KMS-11 (cell line): ENCODE results near the gene MAN2A1.
"Not testable (repeated sequence)": the region's sequence is repeated elsewhere in the genome, so short reads cannot be mapped to it uniquely, and the experiment has no call there.

Experiments
- H2AFZ ChIP-seq: fragments of 200-600 bp; sonication (generic); 2 replicates; pipeline ENCODE4 v1.6.1; 2016; ENCODE audit warnings: antibody characterized with exemption, mixed run types, low read depth
- H3K27ac ChIP-seq: fragments of 200-600 bp; sonication (generic); 2 replicates; pipeline ENCODE4 v1.6.1; 2016; ENCODE audit warnings: mild to moderate bottlenecking, mixed run types
- H3K27me3 ChIP-seq: fragments of 200-600 bp; sonication (generic); 2 replicates; pipeline ENCODE4 v1.6.1; 2017; ENCODE audit warnings: mild to moderate bottlenecking, low read depth, mixed run types, moderate library complexity; ENCODE audit not compliant: insufficient read depth
- H3K36me3 ChIP-seq: fragments of 200-600 bp; sonication (generic); 2 replicates; pipeline ENCODE4 v1.6.1; 2017; ENCODE audit warnings: mild to moderate bottlenecking, mixed run types; ENCODE audit not compliant: insufficient read depth
- H3K4me1 ChIP-seq: fragments of 200-600 bp; sonication (generic); 2 replicates; pipeline ENCODE4 v1.6.1; 2016; ENCODE audit warnings: mild to moderate bottlenecking, low read depth, mixed run types; ENCODE audit not compliant: poor library complexity, severe bottlenecking
- H3K4me2 ChIP-seq: fragments of 200-600 bp; sonication (generic); 2 replicates; pipeline ENCODE4 v1.7.0; 2016; ENCODE audit warnings: mild to moderate bottlenecking, mixed run types
- H3K4me3 ChIP-seq: fragments of 200-600 bp; sonication (generic); IDR thresholded peaks from 2 replicates; pipeline ENCODE4 v1.6.1; 2017; ENCODE audit warnings: low read depth, low read length, mixed read lengths; ENCODE audit not compliant: insufficient read depth
- H3K79me2 ChIP-seq: fragments of 200-600 bp; sonication (generic); 2 replicates; pipeline ENCODE4 v1.6.1; 2016; ENCODE audit warnings: low read depth, mixed run types; ENCODE audit not compliant: insufficient read depth
- H3K9ac ChIP-seq: fragments of 200-600 bp; sonication (generic); 2 replicates; pipeline ENCODE4 v1.6.1; 2016; ENCODE audit warnings: mild to moderate bottlenecking, mixed run types
- H4K20me1 ChIP-seq: fragments of 200-600 bp; sonication (generic); 2 replicates; pipeline ENCODE4 v1.6.1; 2016; ENCODE audit warnings: mild to moderate bottlenecking, mixed run types; ENCODE audit not compliant: insufficient read depth
- TF ChIP-seq, protein P1 (sequence below): fragments of 200-600 bp; sonication (generic); conservative IDR thresholded peaks from 2 replicates; pipeline ENCODE4 v1.6.1; 2017; ENCODE audit warnings: low read depth, mild to moderate bottlenecking, antibody characterized with exemption, low read length, moderate library complexity, mixed read lengths

Gene MAN2A1

DNA sequence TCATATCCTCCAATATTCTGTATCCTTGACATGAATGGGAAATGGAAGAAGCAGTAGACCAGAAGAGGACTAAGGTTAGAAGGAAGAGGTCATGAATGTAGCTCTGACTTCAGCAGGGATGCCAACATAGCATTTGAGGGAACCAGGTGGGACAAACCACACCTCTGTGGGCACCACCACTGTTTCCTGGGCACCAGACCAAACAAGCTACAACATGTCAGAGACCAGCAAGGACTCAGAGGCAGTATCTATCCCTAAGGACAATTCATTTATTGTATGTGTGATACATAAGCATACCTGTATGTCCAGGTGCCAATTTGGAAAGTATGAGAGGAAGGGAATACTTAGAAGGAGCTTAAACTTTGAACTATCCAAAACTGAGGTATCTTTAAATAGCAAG is 192.8 kb downstream of the MAN2A1 start:
- H3K4me1 ChIP-seq: no peaks in the 10 kb centered on the region
- H3K27me3 ChIP-seq: no peaks in the 10 kb centered on the region
- H3K4me3 ChIP-seq: no peak overlapping the region
- H3K79me2 ChIP-seq: no peaks in the 10 kb centered on the region
- no peak overlapping the region for H3K9ac ChIP-seq
- H3K36me3 ChIP-seq: no peaks in the 10 kb centered on the region
- TF ChIP-seq, protein P1, sequence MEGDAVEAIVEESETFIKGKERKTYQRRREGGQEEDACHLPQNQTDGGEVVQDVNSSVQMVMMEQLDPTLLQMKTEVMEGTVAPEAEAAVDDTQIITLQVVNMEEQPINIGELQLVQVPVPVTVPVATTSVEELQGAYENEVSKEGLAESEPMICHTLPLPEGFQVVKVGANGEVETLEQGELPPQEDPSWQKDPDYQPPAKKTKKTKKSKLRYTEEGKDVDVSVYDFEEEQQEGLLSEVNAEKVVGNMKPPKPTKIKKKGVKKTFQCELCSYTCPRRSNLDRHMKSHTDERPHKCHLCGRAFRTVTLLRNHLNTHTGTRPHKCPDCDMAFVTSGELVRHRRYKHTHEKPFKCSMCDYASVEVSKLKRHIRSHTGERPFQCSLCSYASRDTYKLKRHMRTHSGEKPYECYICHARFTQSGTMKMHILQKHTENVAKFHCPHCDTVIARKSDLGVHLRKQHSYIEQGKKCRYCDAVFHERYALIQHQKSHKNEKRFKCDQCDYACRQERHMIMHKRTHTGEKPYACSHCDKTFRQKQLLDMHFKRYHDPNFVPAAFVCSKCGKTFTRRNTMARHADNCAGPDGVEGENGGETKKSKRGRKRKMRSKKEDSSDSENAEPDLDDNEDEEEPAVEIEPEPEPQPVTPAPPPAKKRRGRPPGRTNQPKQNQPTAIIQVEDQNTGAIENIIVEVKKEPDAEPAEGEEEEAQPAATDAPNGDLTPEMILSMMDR: no peak
- H2AFZ ChIP-seq: no peak overlapping the region
- no peak overlapping the region for H3K27ac ChIP-seq
- H4K20me1 ChIP-seq: no peaks in the 10 kb centered on the region
- H3K4me2 ChIP-seq: no peak overlapping the region

DNA sequence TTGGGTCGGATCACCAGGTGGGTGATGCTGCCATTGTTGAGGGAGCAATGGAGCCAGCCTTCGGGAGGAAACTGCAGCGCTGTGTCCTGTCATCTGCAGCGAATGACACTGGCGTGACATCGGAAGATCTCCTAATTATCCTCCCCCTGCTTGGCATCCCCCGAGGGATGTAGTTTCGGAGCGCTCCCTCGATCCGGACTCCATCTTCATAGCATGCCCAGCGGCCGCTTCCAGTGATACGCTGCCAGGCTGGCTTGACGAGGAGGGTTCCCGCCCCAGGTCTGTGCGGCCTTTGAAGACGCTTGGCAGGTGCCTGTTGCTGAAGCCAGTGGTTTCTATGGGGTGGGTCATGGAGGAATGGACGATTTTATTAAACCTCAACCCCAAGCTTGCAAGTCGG is 194.9 kb downstream of the MAN2A1 start:
- Histone ChIP-seq H3K4me1 (no peaks in the 10 kb centered on the region), H3K27me3 (no peaks in the 10 kb centered on the region), H3K4me3 (no peak overlapping the region), H3K36me3 (no peaks in the 10 kb centered on the region), H3K79me2 (no peaks in the 10 kb centered on the region), H2AFZ (no peak overlapping the region), H4K20me1 (no peaks in the 10 kb centered on the region), H3K4me2 (no peak overlapping the region), H3K27ac (no peak overlapping the region), H3K9ac (no peak overlapping the region)
- TF ChIP-seq, protein P1: no peak

DNA sequence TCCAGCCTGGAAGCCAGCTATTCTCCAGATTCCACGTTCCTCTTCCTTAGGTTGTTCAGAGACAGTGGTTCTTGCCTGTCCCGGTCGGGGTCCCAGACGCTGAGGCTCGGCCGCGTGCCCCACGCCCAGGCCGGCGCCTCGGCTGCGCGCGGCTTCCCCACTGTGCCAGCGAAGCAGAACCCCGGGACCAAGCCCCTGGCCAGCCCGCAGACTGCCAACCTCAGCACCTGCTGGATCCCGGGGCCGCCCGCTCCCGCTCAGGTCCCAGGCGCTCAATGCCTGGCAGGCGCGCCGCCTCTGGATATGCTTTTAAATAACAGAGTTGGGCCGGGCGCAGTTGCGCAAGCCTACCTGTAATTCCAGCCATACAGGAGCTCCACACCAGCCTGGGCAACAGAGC is 195.5 kb downstream of the MAN2A1 start:
- no peaks in the 10 kb centered on the region for H4K20me1 ChIP-seq
- no peak overlapping the region for H3K9ac ChIP-seq
- H3K27ac ChIP-seq: no peak overlapping the region
- no peaks in the 10 kb centered on the region for H3K27me3 ChIP-seq
- no peak overlapping the region for H2AFZ ChIP-seq
- no peak overlapping the region for H3K4me3 ChIP-seq
- no peaks in the 10 kb centered on the region for H3K79me2 ChIP-seq
- TF ChIP-seq, protein P1: no peak
- no peaks in the 10 kb centered on the region for H3K36me3 ChIP-seq
- no peaks in the 10 kb centered on the region for H3K4me1 ChIP-seq
- H3K4me2 ChIP-seq: no peak overlapping the region

DNA sequence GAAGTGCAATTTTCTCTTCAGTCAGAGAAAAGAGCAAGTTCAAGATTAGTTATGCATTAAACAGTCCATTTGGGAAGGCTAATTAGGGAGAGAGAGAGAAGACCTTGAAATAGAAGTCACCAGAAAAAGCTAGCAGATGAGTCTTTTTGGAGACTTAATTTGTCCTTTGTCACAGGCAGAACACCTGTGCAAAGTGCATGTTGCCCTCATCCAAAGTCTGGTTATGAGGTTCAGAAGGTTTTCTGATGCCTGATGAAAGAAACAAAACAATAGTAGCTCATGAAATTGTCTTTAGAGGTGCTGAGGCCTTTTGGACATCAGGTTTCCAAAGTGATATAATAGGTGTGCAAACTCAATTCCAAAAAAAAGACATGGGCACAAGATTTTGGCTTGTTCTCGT is 199.3 kb downstream of the MAN2A1 start:
- no peak overlapping the region for H2AFZ ChIP-seq
- no peak overlapping the region for H3K4me3 ChIP-seq
- H3K27me3 ChIP-seq: no peaks in the 10 kb centered on the region
- TF ChIP-seq, protein P1: no peak
- H3K9ac ChIP-seq: no peak overlapping the region
- no peaks in the 10 kb centered on the region for H3K36me3 ChIP-seq
- H3K27ac ChIP-seq: no peak overlapping the region
- H4K20me1 ChIP-seq: no peaks in the 10 kb centered on the region
- H3K79me2 ChIP-seq: no peaks in the 10 kb centered on the region
- no peaks in the 10 kb centered on the region for H3K4me1 ChIP-seq
- no peak overlapping the region for H3K4me2 ChIP-seq

DNA sequence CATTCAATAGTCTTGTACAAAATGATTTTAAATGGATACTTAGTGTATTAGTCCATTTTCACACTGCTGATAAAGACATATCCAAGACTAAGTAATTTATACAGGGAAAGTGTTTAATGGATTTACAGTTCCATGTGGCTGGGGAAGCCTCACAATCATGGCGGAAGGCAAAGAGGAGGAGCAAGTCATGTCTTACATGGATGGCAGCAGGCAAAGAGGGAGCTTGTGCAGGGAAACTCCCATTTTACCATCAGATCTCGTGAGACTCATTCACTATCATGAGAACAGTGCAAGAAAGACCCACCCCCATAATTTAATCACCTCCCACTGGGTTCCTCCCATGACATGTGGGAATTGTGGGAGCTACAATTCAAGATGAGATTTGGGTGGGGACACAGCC is 203.5 kb downstream of the MAN2A1 start:
- H3K79me2 ChIP-seq, H3K27me3 ChIP-seq, H3K36me3 ChIP-seq, H3K27ac ChIP-seq, H3K9ac ChIP-seq, H2AFZ ChIP-seq, H3K4me3 ChIP-seq, H3K4me1 ChIP-seq, H4K20me1 ChIP-seq, H3K4me2 ChIP-seq: not testable (repeated sequence)
